ENCODE data around the gene PRKAG2. TPM values are rescaled to one million over a fixed set of nuclear protein-coding genes. Genes with fewer than 3 reads are reported as not detected.

The PRKAG2 gene
- total RNA-seq, 3 donors from 2014 or later, result 32.3 to 56.6 (median 34.4) TPM

DNA sequence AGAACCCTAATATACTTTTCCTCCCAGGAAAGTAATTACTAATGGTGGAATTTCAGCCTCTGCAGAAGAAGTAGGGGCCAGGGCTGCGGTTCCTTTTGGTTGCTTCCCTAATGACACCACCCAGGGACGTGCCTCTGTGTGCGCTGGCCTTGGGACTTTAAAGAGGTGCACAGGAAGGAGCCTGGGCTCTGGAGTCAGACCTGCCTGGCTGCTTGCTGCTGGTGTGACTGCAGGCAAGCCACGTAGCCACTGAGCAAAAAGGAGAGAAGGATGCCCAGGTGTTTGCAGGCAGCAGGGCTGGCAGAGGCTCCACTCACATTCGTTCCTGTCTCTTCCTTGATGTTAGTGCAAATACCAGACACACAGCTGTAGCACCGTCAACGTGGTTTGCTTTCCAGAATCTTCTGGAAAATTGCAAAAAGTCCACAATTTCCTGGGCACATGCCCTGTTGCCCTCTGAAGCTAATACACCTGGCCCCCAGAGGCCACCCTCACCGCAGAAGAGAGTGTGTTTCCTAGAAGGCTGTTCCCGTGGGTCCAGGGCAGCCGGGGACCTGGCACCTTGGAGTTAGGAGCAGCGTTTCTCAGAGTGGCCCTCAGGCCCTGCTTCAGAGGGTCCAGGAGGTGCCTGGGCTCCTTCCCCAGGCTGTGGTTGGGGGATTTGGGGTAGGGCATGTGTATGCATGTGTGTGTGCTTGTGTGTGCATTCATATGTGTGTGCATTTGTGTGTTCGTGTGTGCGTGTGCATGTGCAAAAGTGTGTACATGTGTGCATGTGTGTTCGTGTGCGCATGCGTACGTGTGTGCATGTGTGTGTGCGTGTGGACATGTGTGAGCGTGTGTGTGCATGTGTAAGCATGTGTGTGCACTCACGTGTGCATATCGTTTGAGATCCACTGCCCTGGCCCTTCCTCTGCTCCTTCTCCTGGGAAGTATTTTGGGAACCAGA is 12.8 kb upstream of the PRKAG2 start:
- Histone ChIP-seq H3K36me3 (no peaks in the 10 kb centered on the region), H3K27ac (no peak overlapping the region), H3K9me3 (no peaks in the 10 kb centered on the region), H3K4me1 (no peaks in the 10 kb centered on the region), H3K4me3 (no peak overlapping the region), H3K27me3 (peaks cover 0 to 8% of the 10 kb centered on the region in 2 donors)
- intact Hi-C loops (cut with DNase I; ENCODE audit: low total_unique reads), result no loop called here
- DNase-seq (ENCODE audit: low spot score in 2 of 2), result no peak
- no peak for TF ChIP-seq POLR2AphosphoS5 (IDR thresholded peaks at IDR 0.05)
- TF ChIP-seq, protein P1, sequence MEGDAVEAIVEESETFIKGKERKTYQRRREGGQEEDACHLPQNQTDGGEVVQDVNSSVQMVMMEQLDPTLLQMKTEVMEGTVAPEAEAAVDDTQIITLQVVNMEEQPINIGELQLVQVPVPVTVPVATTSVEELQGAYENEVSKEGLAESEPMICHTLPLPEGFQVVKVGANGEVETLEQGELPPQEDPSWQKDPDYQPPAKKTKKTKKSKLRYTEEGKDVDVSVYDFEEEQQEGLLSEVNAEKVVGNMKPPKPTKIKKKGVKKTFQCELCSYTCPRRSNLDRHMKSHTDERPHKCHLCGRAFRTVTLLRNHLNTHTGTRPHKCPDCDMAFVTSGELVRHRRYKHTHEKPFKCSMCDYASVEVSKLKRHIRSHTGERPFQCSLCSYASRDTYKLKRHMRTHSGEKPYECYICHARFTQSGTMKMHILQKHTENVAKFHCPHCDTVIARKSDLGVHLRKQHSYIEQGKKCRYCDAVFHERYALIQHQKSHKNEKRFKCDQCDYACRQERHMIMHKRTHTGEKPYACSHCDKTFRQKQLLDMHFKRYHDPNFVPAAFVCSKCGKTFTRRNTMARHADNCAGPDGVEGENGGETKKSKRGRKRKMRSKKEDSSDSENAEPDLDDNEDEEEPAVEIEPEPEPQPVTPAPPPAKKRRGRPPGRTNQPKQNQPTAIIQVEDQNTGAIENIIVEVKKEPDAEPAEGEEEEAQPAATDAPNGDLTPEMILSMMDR (IDR thresholded peaks at IDR 0.05), result no peak
- no peak for TF ChIP-seq POLR2A (IDR thresholded peaks at IDR 0.05)

DNA sequence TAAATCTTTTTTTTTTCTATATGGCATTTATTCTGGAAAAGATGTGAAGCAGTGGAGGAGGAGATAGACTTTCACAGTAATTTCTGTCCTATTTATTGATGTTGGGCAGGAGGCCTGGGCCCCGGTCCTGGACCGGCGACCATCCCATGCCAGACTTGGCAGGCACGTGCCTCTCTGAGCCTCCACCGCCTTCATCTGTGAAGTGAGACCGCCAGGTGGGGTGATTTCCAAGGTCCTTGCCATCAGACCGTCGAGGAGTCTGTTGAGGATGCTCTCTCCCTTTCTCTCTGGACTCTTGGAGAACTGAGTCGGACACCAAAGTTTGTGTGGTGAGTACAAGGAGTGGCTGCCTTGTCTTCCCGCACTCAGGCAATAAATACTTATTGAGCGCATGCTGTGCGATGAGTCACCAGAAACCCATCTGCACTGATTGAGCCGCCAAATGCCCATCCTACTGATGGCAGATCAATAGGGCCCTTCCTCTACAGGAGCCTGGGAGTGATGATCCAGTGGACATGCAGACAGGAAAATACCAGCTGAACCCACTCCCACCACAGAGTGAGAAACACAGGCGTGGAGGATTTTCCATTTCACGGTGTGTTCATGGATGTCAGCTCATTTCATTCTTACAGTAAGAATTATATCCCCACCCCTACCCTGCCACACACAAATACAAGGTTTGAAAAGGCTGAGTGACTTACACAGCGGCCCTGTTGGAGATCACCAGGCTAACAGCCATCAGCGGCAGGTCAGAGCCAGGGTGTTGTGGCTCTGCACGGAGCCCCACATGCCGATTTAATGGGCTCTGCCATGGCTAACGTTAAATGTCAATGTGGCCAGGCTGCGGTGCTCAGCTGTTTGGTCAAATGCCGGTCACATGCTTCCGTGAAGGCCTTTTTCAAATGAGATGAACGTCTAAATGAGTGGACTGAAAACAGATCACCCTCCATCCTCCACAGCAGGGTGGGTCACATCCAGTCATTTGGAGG is 11.5 kb upstream of the PRKAG2 start:
- Histone ChIP-seq H3K27me3 (peaks cover 0 to 8% of the 10 kb centered on the region in 2 donors), H3K4me1 (no peaks in the 10 kb centered on the region), H3K9me3 (no peaks in the 10 kb centered on the region), H3K4me3 (no peak overlapping the region), H3K27ac (no peak overlapping the region), H3K36me3 (no peaks in the 10 kb centered on the region)
- intact Hi-C loops (cut with DNase I; ENCODE audit: low total_unique reads), result no loop called here
- DNase-seq (ENCODE audit: low spot score in 2 of 2), result no peak
- TF ChIP-seq, protein P1 (IDR thresholded peaks at IDR 0.05), result no peak
- no peak for TF ChIP-seq POLR2AphosphoS5 (IDR thresholded peaks at IDR 0.05)

GRCh38 chr7:151886783-151887182 is 9.9 kb upstream of the PRKAG2 start:
- Histone ChIP-seq H3K36me3 (no peaks in the 10 kb centered on the region), H3K4me3 (no peak overlapping the region), H3K27me3 (peaks cover 0 to 8% of the 10 kb centered on the region in 2 donors), H3K4me1 (no peaks in the 10 kb centered on the region), H3K9me3 (no peaks in the 10 kb centered on the region), H3K27ac (no peak overlapping the region)
- intact Hi-C loops (cut with DNase I; ENCODE audit: low total_unique reads), result no loop called here
- no peak for TF ChIP-seq POLR2AphosphoS5 (IDR thresholded peaks at IDR 0.05)
- no peak for TF ChIP-seq POLR2A (IDR thresholded peaks at IDR 0.05)
- TF ChIP-seq, protein P1 (IDR thresholded peaks at IDR 0.05), result no peak
- DNase-seq (ENCODE audit: low spot score in 2 of 2), result no peak

GRCh38 chr7:151885202-151885580 is 8.3 kb upstream of the PRKAG2 start:
- H3K9me3 ChIP-seq, result no peaks in the 10 kb centered on the region
- H3K4me3 ChIP-seq, result no peak overlapping the region
- H3K4me1 ChIP-seq, result no peaks in the 10 kb centered on the region
- intact Hi-C loops (cut with DNase I; ENCODE audit: low total_unique reads), result no loop called here
- H3K27ac ChIP-seq, result no peak overlapping the region
- H3K27me3 ChIP-seq, result no peaks in the 10 kb centered on the region
- no peaks in the 10 kb centered on the region for H3K36me3 ChIP-seq
- TF ChIP-seq, protein P1 (IDR thresholded peaks at IDR 0.05), result no peak
- TF ChIP-seq POLR2AphosphoS5 (IDR thresholded peaks at IDR 0.05) (no peak), POLR2A (IDR thresholded peaks at IDR 0.05) (no peak)
- DNase-seq (ENCODE audit: low spot score in 2 of 2), result no peak

Data from breast epithelium (tissue), 4 donors.